Left ventricle myocardium superior (tissue), 1 donor: ENCODE results near the gene TRIM43B. TPM values are rescaled to one million over a fixed set of nuclear protein-coding genes. Genes with fewer than 3 reads are reported as not detected.
"Not testable (repeated sequence)": the region's sequence is repeated elsewhere in the genome, so short reads cannot be mapped to it uniquely, and the experiment has no call there.

Experiments
- ATAC-seq: fragments of 200-7000 bp; cut with Tn5 transposase; one replicate; pipeline ENCODE4 v1.9.1; 2020; ENCODE audit warnings: mild to moderate bottlenecking, moderate library complexity
- DNase-seq: peaks from one replicate; pipeline ENCODE4 v3.0.0-alpha.2; 2020
- intact Hi-C: fragments of 100-400 bp; cut with micrococcal nuclease; formaldehyde crosslinking; loops from one replicate; pipeline ENCODE4 v1.11.0; 2022
- total RNA-seq: library from RNA; stranded (reverse); fragmentation: NEBNext Ultra II Directional; extraction: Animal tissue kit (Norgen Biotek cat#: 25700); gene quantifications from one replicate; pipeline ENCODE4 v1.2.1, GENCODE V29; 2021
- donor health status: DM: no; HTN: yes; CAD: no; lungs with severe emphysema.

Gene TRIM43B
- total RNA-seq, 1 donor from 2014 or later, result not detected

GRCh38 chr2:95435162-95435871 is 49.2 kb downstream of the TRIM43B start:
- ATAC-seq, result peak; percentile 61
- DNase-seq, intact Hi-C loops: not testable (repeated sequence)

- ATAC-seq (peak; percentile 87), DNase-seq (peak; percentile 59)
- intact Hi-C loops, result not testable (repeated sequence)
These were observed 50.0 kb downstream of the TRIM43B start for GRCh38 chr2:95434507-95435076.

- DNase-seq, intact Hi-C loops, ATAC-seq: not testable (repeated sequence)
These were observed 50.6 kb downstream of the TRIM43B start for GRCh38 chr2:95433973-95434372.

GRCh38 chr2:95433373-95433772 is 51.2 kb downstream of the TRIM43B start:
- intact Hi-C loops, DNase-seq, ATAC-seq: not testable (repeated sequence)

GRCh38 chr2:95429748-95430467 is 54.6 kb downstream of the TRIM43B start:
- DNase-seq, intact Hi-C loops: not testable (repeated sequence)

GRCh38 chr2:95427196-95427867 is 57.2 kb downstream of the TRIM43B start:
- DNase-seq, ATAC-seq, intact Hi-C loops: not testable (repeated sequence)

More at GRCh38 chr2:95429748-95430467, 54.6 kb downstream of the TRIM43B start:
- ATAC-seq, result peak; percentile 83

Other genes starting within 250 kb of the TRIM43B start
- 0.35 TPM for gene PROM2, start 210.3 kb downstream of the TRIM43B start, total RNA-seq
- 5.3 TPM for gene KCNIP3, start 187.4 kb downstream of the TRIM43B start, total RNA-seq
- gene FAHD2A, start 82.0 kb downstream of the TRIM43B start, total RNA-seq, result 46.3 TPM
- not detected for gene TRIM43, start 107.2 kb upstream of the TRIM43B start, total RNA-seq